ENCODE data around the gene MGAT5B. TPM values are rescaled to one million over a fixed set of nuclear protein-coding genes. Genes with fewer than 3 reads are reported as not detected.

The MGAT5B gene
- total and polyA plus RNA-seq, 2 donors from 2014 or later = 0.56 to 2.3 TPM

GRCh38 chr17:76929601-76930000 is 61.4 kb downstream of the MGAT5B start:
- Histone ChIP-seq H3K27ac (ENCODE audit: low read depth in 2 of 2, low read length in 2 of 2) (no peak overlapping the region), H3K36me3 (ENCODE audit: control insufficient read depth in 2 of 3, insufficient read depth in 3 of 3, low read length in 3 of 3) (no peaks in the 10 kb centered on the region), H3K27me3 (ENCODE audit: control insufficient read depth, insufficient read depth, low read length) (no peaks in the 10 kb centered on the region), H3K9me3 (ENCODE audit: control insufficient read depth in 2 of 3, insufficient read depth in 1 of 3, low read length in 3 of 3) (no peaks in the 10 kb centered on the region), H3K9ac (ENCODE audit: low read length in 3 of 3) (no peak overlapping the region), H3K4me3 (ENCODE audit: low read length in 3 of 3) (no peak overlapping the region), H3K4me1 (ENCODE audit: control insufficient read depth in 2 of 3, insufficient read depth in 2 of 3, low read depth in 1 of 3, low read length in 3 of 3) (peaks cover 0 to 5% (median 0%) of the 10 kb centered on the region in 3 donors)
- FAIRE-seq (no peak), DNase-seq (peak in 1 of 5 donors; percentile 1)
- TF ChIP-seq CTCF (IDR thresholded peaks at IDR 0.05; ENCODE audit: borderline replicate concordance, extremely low read depth, insufficient read depth) = no peak
- intact Hi-C loops (cut with DNase I) = no loop called here

GRCh38 chr17:76930107-76930506 is 61.9 kb downstream of the MGAT5B start:
- H3K36me3 ChIP-seq (ENCODE audit: control insufficient read depth in 2 of 3, insufficient read depth in 3 of 3, low read length in 3 of 3) = no peaks in the 10 kb centered on the region
- FAIRE-seq = no peak

GRCh38 chr17:76932402-76933333 is 64.5 kb downstream of the MGAT5B start:
- DNase-seq = no peak
- no peaks in the 10 kb centered on the region for H3K27me3 ChIP-seq (ENCODE audit: control insufficient read depth, insufficient read depth, low read length)
- no peaks in the 10 kb centered on the region for H3K9me3 ChIP-seq (ENCODE audit: control insufficient read depth in 2 of 3, insufficient read depth in 1 of 3, low read length in 3 of 3)
- no peak overlapping the region for H3K27ac ChIP-seq (ENCODE audit: low read depth in 2 of 2, low read length in 2 of 2)
- H3K4me3 ChIP-seq (ENCODE audit: low read length in 3 of 3) = no peak overlapping the region
- H3K9ac ChIP-seq (ENCODE audit: low read length in 3 of 3) = no peak overlapping the region
- intact Hi-C loops (cut with DNase I) = no loop called here
- no peak for FAIRE-seq
- H3K36me3 ChIP-seq (ENCODE audit: control insufficient read depth in 2 of 3, insufficient read depth in 3 of 3, low read length in 3 of 3) = no peaks in the 10 kb centered on the region
- TF ChIP-seq CTCF (IDR thresholded peaks at IDR 0.05; ENCODE audit: borderline replicate concordance, extremely low read depth, insufficient read depth) = no peak
- H3K4me1 ChIP-seq (ENCODE audit: control insufficient read depth in 2 of 3, insufficient read depth in 2 of 3, low read depth in 1 of 3, low read length in 3 of 3) = no peaks in the 10 kb centered on the region

More at GRCh38 chr17:76930107-76930506, 61.9 kb downstream of the MGAT5B start:
- no peaks in the 10 kb centered on the region for H3K9me3 ChIP-seq (ENCODE audit: control insufficient read depth in 2 of 3, insufficient read depth in 1 of 3, low read length in 3 of 3)
- no peaks in the 10 kb centered on the region for H3K27me3 ChIP-seq (ENCODE audit: control insufficient read depth, insufficient read depth, low read length)
- intact Hi-C loops (cut with DNase I) = no loop called here
- H3K9ac ChIP-seq (ENCODE audit: low read length in 3 of 3) = no peak overlapping the region
- H3K27ac ChIP-seq (ENCODE audit: low read depth in 2 of 2, low read length in 2 of 2) = no peak overlapping the region
- H3K4me3 ChIP-seq (ENCODE audit: low read length in 3 of 3) = no peak overlapping the region
- no peak for TF ChIP-seq CTCF (IDR thresholded peaks at IDR 0.05; ENCODE audit: borderline replicate concordance, extremely low read depth, insufficient read depth)
- no peak for DNase-seq
- peaks cover 0 to 5% (median 0%) of the 10 kb centered on the region in 3 donors for H3K4me1 ChIP-seq (ENCODE audit: control insufficient read depth in 2 of 3, insufficient read depth in 2 of 3, low read depth in 1 of 3, low read length in 3 of 3)
